Measurements from ENCODE around the gene TMEM62. TPM values are rescaled to one million over a fixed set of nuclear protein-coding genes. Genes with fewer than 3 reads are reported as not detected.

The TMEM62 gene
- total RNA-seq, 1 donor from 2014 or later, result 5.1 TPM

DNA sequence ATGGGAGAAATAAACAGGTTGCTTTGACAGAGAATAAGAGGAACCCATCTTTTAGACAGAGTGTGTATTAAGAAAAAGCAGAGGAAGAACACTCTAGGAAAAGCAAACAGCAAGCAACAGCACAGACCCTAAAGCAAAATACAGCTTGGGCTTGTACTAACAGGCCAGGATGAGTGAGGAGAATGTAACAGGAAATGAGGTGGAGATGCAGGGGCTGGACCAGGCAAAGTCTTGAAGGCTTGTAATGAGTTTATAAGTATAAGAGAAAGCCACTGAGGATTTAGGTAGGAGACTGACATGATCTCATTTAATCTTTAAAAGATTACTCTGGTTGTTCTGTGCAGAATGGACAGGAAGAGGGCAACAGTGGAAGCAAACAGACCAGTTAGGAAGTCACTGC lies 32.4 kb upstream of the TMEM62 start:
- H3K27ac Mint-ChIP-seq (ENCODE audit: unreplicated experiment), result peak overlapping the region; percentile 3
- H3K4me1 Mint-ChIP-seq (ENCODE audit: unreplicated experiment), result peaks cover 15% of the 10 kb centered on the region
- TF ChIP-seq, protein P1, sequence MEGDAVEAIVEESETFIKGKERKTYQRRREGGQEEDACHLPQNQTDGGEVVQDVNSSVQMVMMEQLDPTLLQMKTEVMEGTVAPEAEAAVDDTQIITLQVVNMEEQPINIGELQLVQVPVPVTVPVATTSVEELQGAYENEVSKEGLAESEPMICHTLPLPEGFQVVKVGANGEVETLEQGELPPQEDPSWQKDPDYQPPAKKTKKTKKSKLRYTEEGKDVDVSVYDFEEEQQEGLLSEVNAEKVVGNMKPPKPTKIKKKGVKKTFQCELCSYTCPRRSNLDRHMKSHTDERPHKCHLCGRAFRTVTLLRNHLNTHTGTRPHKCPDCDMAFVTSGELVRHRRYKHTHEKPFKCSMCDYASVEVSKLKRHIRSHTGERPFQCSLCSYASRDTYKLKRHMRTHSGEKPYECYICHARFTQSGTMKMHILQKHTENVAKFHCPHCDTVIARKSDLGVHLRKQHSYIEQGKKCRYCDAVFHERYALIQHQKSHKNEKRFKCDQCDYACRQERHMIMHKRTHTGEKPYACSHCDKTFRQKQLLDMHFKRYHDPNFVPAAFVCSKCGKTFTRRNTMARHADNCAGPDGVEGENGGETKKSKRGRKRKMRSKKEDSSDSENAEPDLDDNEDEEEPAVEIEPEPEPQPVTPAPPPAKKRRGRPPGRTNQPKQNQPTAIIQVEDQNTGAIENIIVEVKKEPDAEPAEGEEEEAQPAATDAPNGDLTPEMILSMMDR (IDR thresholded peaks at IDR 0.05; ENCODE audit: unreplicated experiment), result no peak
- H3K9me3 Mint-ChIP-seq (ENCODE audit: unreplicated experiment), result no peaks in the 10 kb centered on the region
- peaks cover 12% of the 10 kb centered on the region for H3K36me3 Mint-ChIP-seq (ENCODE audit: low read depth, unreplicated experiment)
- no peak overlapping the region for H3K4me3 Mint-ChIP-seq (ENCODE audit: unreplicated experiment)
- H3K27me3 Mint-ChIP-seq (ENCODE audit: unreplicated experiment), result no peaks in the 10 kb centered on the region
- DNase-seq (ENCODE audit: low spot score), result no peak

DNA sequence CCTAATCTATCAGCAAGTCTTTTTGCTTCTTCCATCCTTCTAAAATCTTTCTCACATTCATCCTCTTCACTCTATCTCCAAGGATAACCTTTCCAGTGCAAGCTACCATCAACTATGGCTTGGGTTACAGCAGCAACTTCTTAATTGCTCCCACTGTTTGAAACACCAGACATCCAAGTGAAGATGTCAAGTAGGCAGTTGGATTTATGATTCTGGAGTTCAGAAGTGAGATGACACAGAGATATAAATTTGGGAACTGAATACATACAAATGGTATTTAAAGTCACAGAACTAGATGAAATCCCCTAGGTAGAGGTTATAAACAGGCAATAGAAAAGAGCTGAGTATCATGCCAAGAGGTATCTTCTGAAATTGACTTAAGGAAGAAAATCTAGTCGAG lies 31.2 kb upstream of the TMEM62 start:
- peaks cover 15% of the 10 kb centered on the region for H3K4me1 Mint-ChIP-seq (ENCODE audit: unreplicated experiment)
- peak overlapping the region; percentile 55 for H3K27ac Mint-ChIP-seq (ENCODE audit: unreplicated experiment)
- no peak overlapping the region for H3K4me3 Mint-ChIP-seq (ENCODE audit: unreplicated experiment)
- H3K36me3 Mint-ChIP-seq (ENCODE audit: low read depth, unreplicated experiment), result peaks cover 12% of the 10 kb centered on the region
- TF ChIP-seq, protein P1 (IDR thresholded peaks at IDR 0.05; ENCODE audit: unreplicated experiment), result no peak
- H3K9me3 Mint-ChIP-seq (ENCODE audit: unreplicated experiment), result no peaks in the 10 kb centered on the region
- DNase-seq (ENCODE audit: low spot score), result no peak
- H3K27me3 Mint-ChIP-seq (ENCODE audit: unreplicated experiment), result no peaks in the 10 kb centered on the region

DNA sequence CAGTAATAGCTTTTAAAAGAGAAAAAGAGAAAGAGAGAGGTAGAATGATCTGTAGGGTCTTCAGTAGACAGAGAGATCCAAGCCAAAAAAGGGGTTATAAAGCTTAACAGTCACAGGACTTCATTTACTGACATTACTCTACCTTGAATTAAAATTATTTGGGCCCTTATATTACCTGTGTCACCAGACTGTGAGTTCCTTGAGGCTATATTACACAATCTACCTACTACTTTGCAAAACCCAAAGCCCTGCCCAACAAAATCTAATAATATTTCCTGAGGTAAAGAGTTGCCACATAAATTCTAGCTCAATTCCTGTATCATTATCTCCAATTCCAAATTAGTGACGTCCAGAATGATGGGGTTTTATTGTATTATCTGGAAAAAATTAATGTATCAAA lies 29.5 kb upstream of the TMEM62 start:
- Mint-ChIP-seq H3K4me3 (ENCODE audit: unreplicated experiment) (no peak overlapping the region), H3K4me1 (ENCODE audit: unreplicated experiment) (peaks cover 15% of the 10 kb centered on the region), H3K9me3 (ENCODE audit: unreplicated experiment) (no peaks in the 10 kb centered on the region), H3K27me3 (ENCODE audit: unreplicated experiment) (no peaks in the 10 kb centered on the region), H3K27ac (ENCODE audit: unreplicated experiment) (no peak overlapping the region), H3K36me3 (ENCODE audit: low read depth, unreplicated experiment) (peaks cover 12% of the 10 kb centered on the region)
- TF ChIP-seq, protein P1 (IDR thresholded peaks at IDR 0.05; ENCODE audit: unreplicated experiment), result no peak
- no peak for DNase-seq (ENCODE audit: low spot score)

DNA sequence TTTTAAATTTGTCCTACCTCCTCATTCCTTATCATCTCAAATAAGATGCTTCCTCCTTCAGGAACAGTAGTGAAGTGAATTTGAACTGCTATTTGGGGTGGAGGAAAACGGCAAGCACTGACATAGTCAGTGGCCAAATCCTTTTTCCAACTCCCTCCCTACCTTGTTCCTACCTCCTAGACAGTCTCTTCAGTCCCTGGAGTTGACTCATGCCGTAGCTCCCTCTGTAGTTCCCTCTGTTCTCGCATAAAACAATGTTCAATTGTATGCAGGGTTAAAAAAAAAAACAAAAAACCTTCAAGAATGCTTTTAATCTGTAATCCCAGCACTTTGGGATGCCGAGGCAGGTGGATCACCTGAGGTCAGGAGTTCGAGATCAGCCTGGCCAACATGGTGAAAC lies 29.0 kb upstream of the TMEM62 start:
- Mint-ChIP-seq H3K27ac (ENCODE audit: unreplicated experiment) (no peak overlapping the region), H3K9me3 (ENCODE audit: unreplicated experiment) (no peaks in the 10 kb centered on the region), H3K4me3 (ENCODE audit: unreplicated experiment) (peak overlapping the region; percentile 45), H3K27me3 (ENCODE audit: unreplicated experiment) (no peaks in the 10 kb centered on the region), H3K4me1 (ENCODE audit: unreplicated experiment) (peaks cover 15% of the 10 kb centered on the region), H3K36me3 (ENCODE audit: low read depth, unreplicated experiment) (peaks cover 12% of the 10 kb centered on the region)
- TF ChIP-seq, protein P1 (IDR thresholded peaks at IDR 0.05; ENCODE audit: unreplicated experiment), result no peak
- no peak for DNase-seq (ENCODE audit: low spot score)

DNA sequence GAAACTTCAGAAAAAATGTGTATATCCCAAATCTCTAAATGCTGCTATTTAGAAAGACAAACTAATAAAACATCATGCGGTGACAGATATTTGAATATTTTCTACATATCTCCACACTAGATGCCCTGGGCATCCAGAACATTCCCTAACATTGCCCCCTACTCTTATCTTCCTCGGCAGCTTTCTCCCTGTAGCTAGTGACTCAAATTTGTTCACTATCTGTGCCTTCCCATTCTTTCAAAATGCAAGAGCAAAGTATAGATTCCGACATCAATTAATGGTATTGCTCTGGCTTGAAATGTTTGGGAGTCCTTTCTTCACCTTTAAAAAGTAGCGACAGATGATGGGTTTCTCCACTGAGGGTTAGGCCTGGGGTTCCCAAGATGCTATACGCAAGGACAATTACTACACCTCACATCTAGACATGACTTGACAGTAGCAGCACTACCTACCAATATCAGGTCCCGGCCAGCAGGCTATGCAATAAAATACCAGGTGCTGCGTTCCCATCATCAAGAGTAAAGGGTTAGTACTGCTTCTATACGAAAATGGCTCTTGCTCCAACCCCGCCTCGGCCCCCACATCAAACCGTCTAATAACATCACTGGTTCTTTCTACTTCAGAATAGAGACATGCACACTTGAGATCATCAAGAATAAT lies 28.2 kb upstream of the TMEM62 start:
- no peaks in the 10 kb centered on the region for H3K9me3 Mint-ChIP-seq (ENCODE audit: unreplicated experiment)
- peaks cover 10% of the 10 kb centered on the region for H3K36me3 Mint-ChIP-seq (ENCODE audit: low read depth, unreplicated experiment)
- TF ChIP-seq, protein P1 (IDR thresholded peaks at IDR 0.05; ENCODE audit: unreplicated experiment), result no peak
- H3K27ac Mint-ChIP-seq (ENCODE audit: unreplicated experiment), result peak overlapping the region; percentile 97
- peaks cover 15% of the 10 kb centered on the region for H3K4me1 Mint-ChIP-seq (ENCODE audit: unreplicated experiment)
- no peaks in the 10 kb centered on the region for H3K27me3 Mint-ChIP-seq (ENCODE audit: unreplicated experiment)
- H3K4me3 Mint-ChIP-seq (ENCODE audit: unreplicated experiment), result peak overlapping the region; percentile 91
- DNase-seq (ENCODE audit: low spot score), result peak; percentile 8

Measured in endothelial cell (in vitro differentiated cells).